Non-pigmented ciliary epithelial cell (primary cell): ENCODE results near the gene FZD1.

Experiments
- DNase-seq: peaks from one replicate; pipeline ENCODE4 v3.0.0-alpha.2; 2010; ENCODE audit warnings: low read depth

FZD1 gene

GRCh38 chr7:91264924-91265681 lies 870 bp downstream of the FZD1 start:
- DNase-seq = no peak

DNA sequence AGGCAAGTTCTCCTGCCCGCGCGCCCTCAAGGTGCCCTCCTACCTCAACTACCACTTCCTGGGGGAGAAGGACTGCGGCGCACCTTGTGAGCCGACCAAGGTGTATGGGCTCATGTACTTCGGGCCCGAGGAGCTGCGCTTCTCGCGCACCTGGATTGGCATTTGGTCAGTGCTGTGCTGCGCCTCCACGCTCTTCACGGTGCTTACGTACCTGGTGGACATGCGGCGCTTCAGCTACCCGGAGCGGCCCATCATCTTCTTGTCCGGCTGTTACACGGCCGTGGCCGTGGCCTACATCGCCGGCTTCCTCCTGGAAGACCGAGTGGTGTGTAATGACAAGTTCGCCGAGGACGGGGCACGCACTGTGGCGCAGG lies 1.4 kb downstream of the FZD1 start:
- no peak for DNase-seq

- no peak for DNase-seq
Observed at GRCh38 chr7:91266067-91266688, 1.9 kb downstream of the FZD1 start.

GRCh38 chr7:91266689-91267090 lies 2.5 kb downstream of the FZD1 start:
- DNase-seq = no peak

GRCh38 chr7:91267171-91267955 lies 3.1 kb downstream of the FZD1 start:
- no peak for DNase-seq

- DNase-seq = no peak
Observed at GRCh38 chr7:91270372-91270771, 6.1 kb downstream of the FZD1 start.

- DNase-seq = no peak
Observed at GRCh38 chr7:91276909-91277308, 12.7 kb downstream of the FZD1 start.

GRCh38 chr7:91280185-91280584 lies 16.0 kb downstream of the FZD1 start:
- DNase-seq = no peak

GRCh38 chr7:91280604-91281003 lies 16.4 kb downstream of the FZD1 start:
- DNase-seq = no peak

GRCh38 chr7:91285696-91286355 lies 21.6 kb downstream of the FZD1 start:
- DNase-seq = no peak

DNA sequence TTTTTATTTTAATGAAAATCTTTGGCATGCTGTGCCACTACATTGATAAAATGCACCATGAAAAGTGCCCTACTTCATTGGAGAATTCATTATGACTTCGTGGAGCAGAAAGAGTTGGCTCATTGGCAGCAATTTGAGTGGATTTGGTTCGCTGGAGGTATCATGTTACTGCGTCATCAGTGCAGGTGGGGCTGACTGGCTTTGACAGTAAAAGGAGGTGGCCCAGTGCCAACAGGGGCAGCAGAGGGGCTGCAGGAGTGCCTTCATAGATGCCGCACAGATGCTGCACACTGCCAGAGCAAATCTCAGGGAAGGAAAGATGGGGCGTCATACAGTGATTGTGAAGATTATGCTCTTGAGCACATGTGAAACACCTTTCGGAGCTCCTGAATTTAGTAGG lies 22.2 kb downstream of the FZD1 start:
- no peak for DNase-seq

- DNase-seq = no peak
Observed at GRCh38 chr7:91287371-91288084, 23.3 kb downstream of the FZD1 start.

DNA sequence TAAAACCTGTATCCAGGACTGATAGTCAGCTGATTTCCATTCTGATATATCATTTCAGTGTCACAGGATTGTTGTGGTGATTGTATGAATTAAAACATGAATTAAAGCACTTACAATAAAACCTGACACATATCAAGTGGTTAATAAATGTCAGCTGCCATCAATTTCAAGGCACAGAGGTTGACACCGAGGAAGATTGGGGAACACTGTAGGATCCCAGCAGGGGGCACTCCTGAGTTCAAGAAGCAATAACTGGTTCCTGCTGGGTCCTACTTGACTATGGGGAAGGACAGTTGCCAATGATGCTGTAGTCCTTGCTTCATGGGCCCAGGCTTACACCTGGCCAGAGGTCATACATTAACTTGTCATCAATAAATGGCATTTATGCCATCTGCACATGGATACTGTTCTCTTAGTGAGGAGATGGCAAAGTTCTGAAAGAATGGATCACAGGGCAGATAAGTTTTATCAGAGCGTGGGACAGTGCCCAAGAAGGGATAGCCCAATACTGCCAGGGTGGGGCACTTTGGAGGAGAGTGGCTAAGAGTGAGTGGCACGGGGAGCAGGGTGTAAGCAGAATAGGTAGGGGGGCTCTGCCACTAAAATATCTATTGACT lies 24.1 kb downstream of the FZD1 start:
- no peak for DNase-seq

GRCh38 chr7:91289633-91290254 lies 25.5 kb downstream of the FZD1 start:
- no peak for DNase-seq

- DNase-seq = no peak
Observed at GRCh38 chr7:91291302-91291701, 27.1 kb downstream of the FZD1 start.

- DNase-seq = no peak
Observed at GRCh38 chr7:91291902-91292301, 27.7 kb downstream of the FZD1 start.

GRCh38 chr7:91292506-91292905 lies 28.3 kb downstream of the FZD1 start:
- DNase-seq = no peak

- no peak for DNase-seq
Observed at GRCh38 chr7:91293136-91293535, 28.9 kb downstream of the FZD1 start.

DNA sequence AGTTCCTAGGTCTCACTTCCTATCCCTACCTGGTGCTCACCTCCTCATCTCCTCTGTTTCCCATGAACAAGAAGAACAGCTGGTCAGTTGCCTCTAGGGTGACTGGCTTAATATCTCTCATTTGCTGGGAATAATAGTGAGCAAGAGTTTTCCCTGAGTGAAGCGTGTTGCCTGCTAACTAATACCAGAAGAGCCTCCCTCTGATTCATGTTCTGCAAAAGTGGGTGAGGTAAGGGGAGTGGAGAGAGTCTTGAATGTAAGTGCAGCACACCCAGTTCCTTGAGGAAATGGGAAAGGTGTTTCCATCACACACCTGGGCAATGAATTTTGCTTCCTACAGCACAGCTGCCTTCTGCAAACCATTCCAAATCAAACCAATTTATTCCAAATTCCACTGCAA lies 29.6 kb downstream of the FZD1 start:
- no peak for DNase-seq

DNA sequence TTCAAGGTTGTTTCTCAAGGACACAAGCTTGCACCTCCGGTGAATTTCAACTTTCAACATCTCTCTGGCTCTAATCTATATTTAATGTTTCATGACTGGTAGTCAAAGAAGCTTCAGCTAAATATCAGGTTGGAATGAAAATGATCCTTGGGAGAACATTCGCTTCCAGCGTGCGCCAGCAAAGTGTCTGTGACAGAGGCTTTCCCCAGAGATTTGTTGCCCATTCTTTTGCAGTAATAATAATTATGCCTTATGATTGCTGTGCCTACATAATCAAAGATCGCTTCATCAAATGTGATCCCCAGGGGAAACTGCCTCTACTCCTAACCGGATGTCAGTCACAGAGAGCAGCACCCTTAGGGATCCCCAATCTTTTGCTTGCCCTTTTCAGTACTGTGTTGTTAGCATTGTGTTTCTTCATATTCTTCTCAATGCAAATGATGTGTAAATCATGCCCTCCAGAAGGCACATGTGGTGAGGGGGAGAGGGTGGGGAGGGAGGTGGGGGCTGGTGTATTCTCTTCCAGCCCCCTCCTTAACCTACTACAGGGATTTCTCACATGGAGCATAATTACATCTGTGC lies 30.5 kb downstream of the FZD1 start:
- no peak for DNase-seq

DNA sequence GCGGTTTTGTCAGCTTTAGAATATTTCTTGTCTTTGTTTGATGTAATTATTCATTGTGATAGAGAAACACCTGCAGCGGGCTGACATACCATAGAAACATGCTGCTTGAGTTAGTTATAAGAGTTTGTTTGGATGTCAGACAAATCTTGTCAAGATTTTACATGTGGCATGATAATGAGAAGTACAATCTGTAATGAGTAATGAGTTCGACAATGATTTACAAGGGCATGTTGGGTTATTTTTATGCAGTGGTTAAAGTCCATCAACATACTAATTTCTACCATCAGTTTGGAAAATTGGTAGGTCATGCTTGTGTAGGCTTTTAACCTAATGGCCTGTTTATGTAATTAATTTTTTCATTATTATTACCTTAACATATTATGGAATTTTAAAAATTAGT lies 31.3 kb downstream of the FZD1 start:
- no peak for DNase-seq
